ENCODE measurements around the gene FLYWCH2. TPM values are rescaled to one million over a fixed set of nuclear protein-coding genes. Genes with fewer than 3 reads are reported as not detected.

The FLYWCH2 gene
- polyA plus RNA-seq, 2 of the 4 experiments (the other 2 are of a cell fraction) = 23.2 to 41.2 TPM

GRCh38 chr16:2894231-2894630, 11.2 kb downstream of the FLYWCH2 start (continued):
- no peak for TF ChIP-seq RCOR1 (IDR thresholded peaks at IDR 0.05; ENCODE audit: low read depth, low read length)

GRCh38 chr16:2895813-2896212, 12.8 kb downstream of the FLYWCH2 start:
- peak in 1 of 2 experiments; percentile 55 for DNase-seq (ENCODE audit: low read depth in 1 of 2, low spot score in 1 of 2)
- POLR2A ChIA-PET = interaction anchor here (0.6 to 1.5 kb wide), 2 partner anchors 10 to 13 kb away, joined by 3 read pairs; partner anchors contain the start of gene FLYWCH2
- Histone ChIP-seq H3K27ac (peak overlapping the region in 1 of 2 experiments; percentile 49; a peak in 3 of 6 replicates), H3K9me3 (no peaks in the 10 kb centered on the region), H3K4me3 (no peak overlapping the region), H3K4me1 (peaks cover 25% of the 10 kb centered on the region), H3K4me2 (peak overlapping the region; percentile 47)
- TF ChIP-seq REST (IDR thresholded peaks at IDR 0.05) (no peak), JUN (IDR thresholded peaks at IDR 0.05) (no peak), KDM1A (IDR thresholded peaks at IDR 0.05; ENCODE audit: low read depth) (no peak), MAX (IDR thresholded peaks at IDR 0.05) (peak; percentile 88), E2F6 (IDR thresholded peaks at IDR 0.05; ENCODE audit: borderline replicate concordance, low read depth) (peak; percentile 70; the same call in 1 of the 2 replicates), RCOR1 (IDR thresholded peaks at IDR 0.05; ENCODE audit: low read depth, low read length) (no peak), FOSL2 (IDR thresholded peaks at IDR 0.05) (no peak), FOSL2 (CRISPR knock-in tag; IDR thresholded peaks at IDR 0.05) (peak; percentile 51; the same call in 1 of the 2 replicates), POLR2A (IDR thresholded peaks at IDR 0.05; ENCODE audit: low read length) (no peak)
- ATAC-seq = peak; percentile 75 to 83
- no peak for FAIRE-seq
- 30% methylated on average over 4 of the region's 4 CpGs for WGBS (ENCODE audit: missing lambda C conversion rate)
- CTCF ChIA-PET = interaction anchor here (1.7 to 2.0 kb wide), 2 partner anchors 15 to 31 kb away, joined by 4 to 7 read pairs; no protein-coding TSS in a partner anchor

GRCh38 chr16:2896480-2897010, 13.5 kb downstream of the FLYWCH2 start:
- POLR2A ChIA-PET = interaction anchor here (0.9 kb wide), 1 partner anchor 9 kb away, joined by 4 read pairs; no protein-coding TSS in a partner anchor
- ATAC-seq (no peak), DNase-seq (ENCODE audit: low read depth in 1 of 2, low spot score in 1 of 2) (no peak), FAIRE-seq (no peak)
- CTCF ChIA-PET = interaction anchor here (0.6 to 1.4 kb wide), 3 partner anchors 9 to 31 kb away, joined by 3 to 5 read pairs (median 3); no protein-coding TSS in a partner anchor
- no peaks in the 10 kb centered on the region for H3K9me3 ChIP-seq
- H3K4me2 ChIP-seq = no peak overlapping the region
- H3K4me3 ChIP-seq = no peak overlapping the region
- TF ChIP-seq FOXS1 (CRISPR knock-in tag; IDR thresholded peaks at IDR 0.05) = no peak
- no peak for TF ChIP-seq RAD21 (conservative IDR thresholded peaks at IDR 0.05 in 1 of 2, IDR thresholded peaks at IDR 0.05 in 1 of 2)
- TF ChIP-seq NR3C1 (IDR thresholded peaks at IDR 0.05) = no peak
- TF ChIP-seq EP300 (IDR thresholded peaks at IDR 0.05) = no peak
- TF ChIP-seq USF2 (IDR thresholded peaks at IDR 0.05) = no peak
- TF ChIP-seq E2F6 (IDR thresholded peaks at IDR 0.05; ENCODE audit: borderline replicate concordance, low read depth) = no peak
- TF ChIP-seq SMC3 (IDR thresholded peaks at IDR 0.05) = no peak
- TF ChIP-seq HES2 (IDR thresholded peaks at IDR 0.05) = no peak
- peak overlapping the region in 1 of 2 experiments; percentile 49; a peak in 2 of 6 replicates for H3K27ac ChIP-seq
- WGBS (ENCODE audit: missing lambda C conversion rate) = 95% methylated on average over 17 of the region's 19 CpGs
- H3K4me1 ChIP-seq = peaks cover 22% of the 10 kb centered on the region

Data from A549 (cell line).